GM18519 (cell line): ENCODE measurements around the gene TBC1D22A.

Experiments
- ATAC-seq: cut with Tn5 transposase; IDR thresholded peaks from one replicate; pipeline ENCODE4 v1.9.1; 2021; ENCODE audit warnings: mild to moderate bottlenecking, moderate library complexity; ENCODE audit not compliant: unreplicated experiment, low FRiP score

The TBC1D22A gene

DNA sequence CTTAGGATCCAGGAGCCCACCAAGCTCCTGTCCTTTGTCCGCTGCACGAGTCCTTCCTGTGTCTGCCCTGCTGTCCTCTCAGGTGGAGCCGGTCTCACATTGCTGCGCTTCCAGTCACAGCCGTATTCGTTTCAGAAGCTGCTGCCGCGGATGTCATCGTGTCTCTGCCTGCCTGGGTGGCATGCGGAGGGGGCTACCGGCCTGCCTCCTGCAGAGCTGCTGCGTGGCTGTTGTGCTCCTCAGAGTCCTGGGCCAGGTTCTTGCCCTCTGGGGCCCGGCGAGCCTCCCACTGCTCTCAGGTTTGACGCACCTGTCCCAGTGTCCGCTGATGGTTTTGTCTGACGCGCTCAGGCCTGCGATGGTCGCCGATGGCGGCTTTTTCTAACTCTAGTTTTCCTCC, 254.2 kb downstream of the TBC1D22A start:
- no peak for ATAC-seq

- no peak for ATAC-seq
These were observed 254.8 kb downstream of the TBC1D22A start for GRCh38 chr22:47017245-47017644.

DNA sequence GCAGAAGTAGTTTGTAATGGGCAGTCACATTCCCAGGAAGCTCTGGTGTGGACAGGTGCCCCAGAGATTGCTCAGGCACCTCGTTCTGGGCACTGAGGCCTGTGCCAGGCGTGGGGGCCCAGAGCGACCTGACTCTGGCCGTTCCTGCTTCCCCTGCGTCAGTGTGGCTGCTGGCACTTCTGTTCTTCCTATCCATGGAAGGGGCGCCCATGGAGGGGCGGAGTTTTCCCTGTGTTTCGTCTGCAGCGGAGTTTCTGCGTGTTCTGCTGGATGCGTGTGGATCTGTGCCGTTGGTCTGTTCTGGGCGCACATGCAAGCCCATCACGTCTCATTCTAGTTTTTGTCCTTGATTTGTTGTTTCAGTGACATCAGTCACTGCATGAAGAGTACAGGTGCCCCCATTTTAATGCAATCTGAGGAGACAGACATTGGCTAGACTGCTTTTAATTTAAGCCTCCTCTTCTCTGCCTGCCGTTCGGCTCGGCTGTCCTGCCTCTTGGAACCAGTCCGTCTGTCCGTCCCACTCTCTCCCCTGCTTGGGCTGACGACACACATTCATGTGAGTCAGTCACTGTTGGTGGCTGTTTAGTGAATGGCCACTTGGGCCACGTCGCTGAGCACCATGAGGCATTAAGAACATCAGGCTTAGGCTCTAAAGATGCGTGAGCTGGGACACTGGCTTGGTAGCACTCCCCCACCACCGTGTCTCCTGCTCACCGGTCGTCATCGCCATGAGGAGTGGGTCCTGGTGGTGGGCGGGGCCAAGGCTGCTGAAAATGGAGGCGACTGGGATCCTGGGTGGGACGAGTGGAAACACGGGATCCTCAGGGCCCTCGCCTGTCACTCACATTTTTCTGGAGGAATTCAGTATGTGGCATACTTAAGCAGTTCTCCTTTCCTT, 255.8 kb downstream of the TBC1D22A start:
- no peak for ATAC-seq

- ATAC-seq, result no peak
These were observed 256.8 kb downstream of the TBC1D22A start for GRCh38 chr22:47019012-47019790.

DNA sequence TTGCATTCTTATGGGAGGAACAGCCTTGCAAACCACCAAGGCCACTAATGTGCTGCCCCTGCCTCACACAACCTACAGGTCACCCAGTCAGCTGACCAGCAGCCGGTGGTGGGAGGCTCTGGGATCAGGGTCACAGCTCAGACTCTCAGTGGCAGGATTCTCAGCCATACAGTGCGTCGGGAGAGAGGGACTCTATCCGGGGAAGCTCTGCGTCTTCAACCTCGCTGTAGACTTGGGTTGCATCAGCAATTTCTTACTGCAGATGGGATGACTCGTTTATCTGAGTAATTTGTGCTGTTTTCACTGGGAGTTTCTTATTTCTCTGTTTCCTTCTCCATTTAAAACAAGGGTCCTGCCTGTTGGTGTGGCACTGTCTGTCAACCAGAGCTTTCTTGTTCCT, 257.7 kb downstream of the TBC1D22A start:
- no peak for ATAC-seq

- ATAC-seq, result no peak
These were observed 259.1 kb downstream of the TBC1D22A start for GRCh38 chr22:47021371-47022074.

- ATAC-seq, result no peak
These were observed 259.6 kb downstream of the TBC1D22A start for GRCh38 chr22:47022075-47022473.

DNA sequence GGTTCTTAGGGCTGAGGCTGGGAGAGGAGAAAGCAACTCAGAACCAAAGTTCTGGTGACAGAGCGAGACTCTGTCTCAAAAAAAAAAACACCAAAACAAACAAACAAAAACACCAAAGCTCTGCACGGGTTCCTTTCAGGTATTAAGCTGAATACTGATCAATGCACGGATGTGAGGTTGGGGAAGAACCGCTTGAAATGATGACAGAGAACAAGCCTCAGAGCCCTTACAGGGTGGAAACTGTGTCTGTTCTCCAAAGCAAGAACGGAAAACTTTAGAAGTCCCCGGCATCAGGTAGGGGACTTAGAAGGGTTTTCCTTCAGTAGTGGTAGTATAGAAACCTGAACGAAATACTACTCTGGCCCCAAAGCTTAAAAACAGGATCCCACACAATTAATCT, 260.0 kb downstream of the TBC1D22A start:
- no peak for ATAC-seq

- ATAC-seq, result no peak
These were observed 261.4 kb downstream of the TBC1D22A start for GRCh38 chr22:47023871-47024270.

DNA sequence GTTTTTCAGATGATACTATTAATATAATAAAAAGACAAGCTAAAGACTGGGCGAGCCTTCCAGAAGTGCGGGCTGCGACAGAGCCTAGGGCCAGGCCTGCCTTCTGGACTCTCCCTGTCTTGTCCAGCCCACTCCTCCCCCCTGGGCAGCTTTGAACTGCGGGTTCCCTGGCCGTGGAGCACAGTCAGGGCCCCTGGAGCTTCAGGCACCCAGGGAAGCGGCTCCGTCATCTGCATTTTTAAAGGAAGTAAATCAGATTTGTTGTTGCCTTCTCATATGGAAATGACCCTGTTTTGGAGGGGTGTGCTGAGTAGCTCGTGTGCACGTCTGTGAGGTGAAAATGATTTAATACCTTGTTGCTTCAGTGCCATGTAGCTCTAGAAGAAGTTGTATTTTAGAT, 265.3 kb downstream of the TBC1D22A start:
- ATAC-seq, result no peak

GRCh38 chr22:47029244-47030074, 267.0 kb downstream of the TBC1D22A start:
- no peak for ATAC-seq

DNA sequence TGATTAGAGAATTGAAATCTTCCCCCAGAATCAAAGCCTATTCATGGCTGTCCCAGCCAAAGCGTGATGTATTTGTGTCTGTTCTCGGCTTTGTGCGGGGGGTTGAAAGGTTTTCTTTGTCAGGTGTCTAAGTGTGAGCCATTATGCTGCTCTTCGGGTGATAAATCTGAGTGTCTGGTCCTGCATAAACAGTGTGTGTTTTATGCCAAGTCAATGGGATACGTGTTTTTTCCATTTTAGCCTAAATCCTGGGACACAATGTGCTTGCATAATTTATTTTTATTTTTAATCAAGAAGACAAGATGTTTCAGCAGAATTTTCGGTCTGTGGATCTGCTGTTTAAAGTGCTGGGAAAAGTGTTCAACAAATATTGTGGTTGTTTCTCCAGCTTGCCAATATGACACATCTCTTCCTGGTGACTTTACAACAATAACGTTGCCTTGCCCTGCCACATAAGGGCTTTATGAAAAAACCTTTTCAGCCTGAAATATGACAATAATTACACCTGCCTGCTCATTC, 267.8 kb downstream of the TBC1D22A start:
- no peak for ATAC-seq

DNA sequence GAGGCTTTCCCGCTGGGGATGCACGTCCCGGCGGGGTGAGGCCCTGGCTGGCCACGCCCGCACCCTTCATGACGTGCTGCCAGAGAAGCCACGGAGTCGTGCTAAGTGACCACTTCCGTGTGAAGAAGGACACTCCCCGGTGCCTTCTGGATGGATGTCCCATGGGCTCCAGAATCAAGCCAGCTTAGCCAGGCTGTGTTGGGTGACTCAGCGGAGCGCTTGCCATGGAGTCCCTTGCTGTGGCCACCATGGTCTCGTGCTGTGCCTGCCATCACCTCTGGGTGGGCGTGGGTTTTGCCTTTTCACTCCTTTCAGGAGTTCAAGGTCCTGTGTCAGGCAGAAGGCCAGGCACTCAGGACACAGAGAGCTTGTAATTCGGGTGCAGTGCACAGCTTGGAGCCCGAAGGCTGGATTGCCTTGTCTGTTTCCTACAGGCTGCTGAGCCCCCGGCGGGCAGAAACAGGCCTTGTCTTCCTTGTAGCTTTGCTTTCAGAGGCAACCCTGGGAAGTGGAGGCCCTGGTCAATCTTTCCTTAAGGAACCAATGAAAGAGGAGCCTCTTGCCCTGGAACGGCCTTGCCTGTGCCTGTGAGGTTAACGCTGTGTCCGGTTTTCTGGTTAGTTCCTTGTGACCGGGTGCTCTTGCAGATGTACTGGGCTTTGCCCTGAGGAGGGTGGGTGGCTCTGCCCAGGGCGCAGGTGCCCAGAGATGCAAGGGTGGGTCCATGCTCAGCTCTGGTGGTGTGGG, 268.6 kb downstream of the TBC1D22A start:
- ATAC-seq, result no peak

DNA sequence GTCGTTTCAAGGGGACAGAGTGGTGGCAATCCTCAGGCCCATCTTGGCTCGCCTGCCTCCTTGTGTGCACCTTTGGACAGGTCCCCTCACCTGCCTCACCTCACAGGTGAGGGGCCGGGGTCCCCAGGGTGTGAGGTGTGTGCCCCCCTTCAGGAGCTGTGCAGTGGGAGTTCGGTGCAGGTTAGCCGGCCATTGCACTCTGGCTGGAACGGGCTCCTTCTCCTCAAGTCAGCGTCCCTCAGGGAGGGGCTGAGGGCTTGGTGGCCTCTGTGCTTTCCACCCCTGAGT, 269.1 kb downstream of the TBC1D22A start:
- ATAC-seq, result no peak

DNA sequence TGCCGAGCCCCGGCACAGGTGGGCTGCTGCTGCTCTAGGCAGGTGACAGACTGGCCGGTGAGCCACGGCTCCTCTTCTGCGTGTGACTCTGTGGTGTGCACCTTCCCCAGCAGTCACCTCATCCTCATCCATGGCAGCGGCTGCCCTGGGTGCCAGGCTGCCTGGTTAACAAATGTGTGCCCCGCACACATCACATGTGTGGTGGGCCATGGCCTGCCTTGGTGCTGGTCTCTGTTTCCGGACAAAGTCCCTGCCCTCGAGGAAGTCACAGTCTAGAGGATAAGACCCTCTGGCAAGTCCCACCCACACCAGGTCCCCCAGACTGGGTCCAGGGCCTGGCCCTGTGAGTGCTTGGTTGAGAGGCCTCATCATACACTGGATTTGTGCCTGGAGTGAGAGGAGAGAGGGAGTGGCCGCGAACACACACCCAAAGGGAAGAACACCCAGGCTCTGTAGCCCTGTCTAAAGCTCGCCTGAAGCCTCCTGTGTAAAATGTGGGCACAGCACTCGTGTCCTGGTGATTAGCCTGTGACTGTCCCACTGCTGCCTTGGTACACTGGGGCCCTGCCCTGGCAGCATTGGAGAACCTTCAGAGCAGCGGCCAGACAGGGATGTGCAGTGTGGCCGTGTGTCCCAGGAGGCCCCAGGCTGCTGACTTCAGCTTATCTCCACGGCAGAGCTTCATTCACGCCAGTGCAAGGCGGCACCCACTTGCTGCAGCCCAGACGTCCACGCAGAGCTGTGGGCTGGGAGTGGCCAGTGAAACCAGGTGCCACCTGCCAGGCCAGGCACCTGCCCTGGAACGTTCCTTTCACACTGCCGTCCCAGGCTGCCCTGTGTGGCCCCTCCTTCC, 269.9 kb downstream of the TBC1D22A start:
- no peak for ATAC-seq

DNA sequence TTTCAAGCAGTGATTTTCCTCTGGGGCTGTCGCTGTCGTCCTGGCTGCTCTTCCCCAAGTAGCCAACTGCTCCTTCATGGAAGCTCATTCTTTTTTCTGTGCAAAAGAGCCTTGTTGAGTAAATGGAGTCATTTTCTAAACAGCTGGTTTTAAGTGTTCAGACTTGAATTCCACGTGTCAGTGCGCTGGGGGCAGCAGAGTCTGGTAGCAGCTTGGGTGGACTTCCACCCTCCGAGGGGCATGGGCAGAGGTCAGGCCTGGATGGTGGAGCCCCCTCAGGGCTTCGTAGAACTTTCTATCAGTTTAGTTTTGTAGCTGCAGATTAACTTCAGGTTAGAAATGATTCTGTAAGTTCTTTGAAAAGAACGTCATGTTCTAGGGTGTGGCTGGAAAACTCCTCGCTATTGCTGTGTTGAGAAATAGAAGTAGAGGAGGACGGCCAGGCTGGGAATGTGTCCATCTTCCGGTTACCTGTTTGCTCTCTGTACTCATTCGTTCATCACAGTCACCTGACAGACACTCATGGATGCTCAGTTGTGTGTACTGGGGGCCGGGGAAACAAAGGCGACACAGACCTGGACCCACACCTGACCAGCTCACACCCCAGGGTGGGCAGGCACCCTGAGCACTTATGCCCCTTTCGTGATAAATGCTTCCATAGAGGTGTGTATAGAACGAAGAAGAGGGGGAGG, 270.7 kb downstream of the TBC1D22A start:
- ATAC-seq, result no peak

GRCh38 chr22:47033648-47034000, 271.2 kb downstream of the TBC1D22A start:
- no peak for ATAC-seq
